ENCODE data around the gene CFAP90.
A peak's percentile ranks its signal among the peaks of the same experiment; 100 is the strongest.

The CFAP90 gene, protein sequence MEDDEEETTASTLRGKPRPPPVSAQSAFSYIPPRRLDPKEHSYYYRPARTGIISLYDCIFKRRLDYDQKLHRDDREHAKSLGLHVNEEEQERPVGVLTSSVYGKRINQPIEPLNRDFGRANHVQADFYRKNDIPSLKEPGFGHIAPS
- 0 reads per million in 2 experiments for total RNA-seq

DNA sequence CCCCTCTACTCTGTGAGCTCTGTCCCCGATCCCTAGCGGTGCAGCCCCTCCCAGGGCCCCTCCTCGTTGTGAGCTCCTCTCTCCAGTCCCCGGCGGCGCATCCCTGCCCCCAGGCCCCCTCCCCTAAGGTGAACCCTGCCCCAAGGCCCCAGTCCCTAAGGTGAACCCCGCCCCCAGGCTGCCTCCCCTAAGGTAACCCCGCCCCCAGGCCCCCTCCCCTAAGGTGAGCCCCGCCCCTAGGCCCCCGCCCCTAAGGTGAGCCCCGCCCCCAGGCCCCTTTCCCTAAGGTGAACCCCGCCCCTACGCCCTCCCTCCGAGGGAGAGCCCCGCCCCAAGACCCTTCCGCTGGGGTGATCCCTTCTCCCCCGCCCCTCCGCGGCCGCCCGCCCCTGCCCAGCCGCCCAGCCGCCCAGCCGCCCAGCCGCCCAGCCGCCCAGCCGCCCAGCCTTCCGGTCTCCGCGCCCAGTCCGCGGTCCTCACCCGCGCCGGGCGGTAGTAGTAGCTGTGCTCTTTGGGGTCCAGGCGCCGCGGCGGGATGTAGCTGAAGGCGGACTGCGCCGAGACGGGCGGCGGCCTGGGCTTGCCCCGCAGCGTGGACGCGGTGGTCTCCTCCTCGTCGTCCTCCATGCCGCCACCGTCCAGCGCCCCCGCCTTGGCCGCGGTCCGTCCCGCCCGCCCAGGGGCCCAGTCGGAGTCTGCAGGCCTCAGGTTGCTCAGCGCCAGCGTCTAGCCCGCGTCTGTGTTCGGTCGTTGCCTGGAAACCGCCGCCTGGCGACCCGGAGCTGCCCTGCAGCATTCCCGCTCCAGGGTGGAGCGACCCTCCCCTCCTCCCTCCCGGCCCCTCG, at the start of gene CFAP90:
TSS of gene CFAP90 (minus strand) at position 739 of the 845 bp plus-strand sequence. CDS start at position 627, 112 bp downstream.
- no peak for DNase-seq (ENCODE audit: low read depth)

DNA sequence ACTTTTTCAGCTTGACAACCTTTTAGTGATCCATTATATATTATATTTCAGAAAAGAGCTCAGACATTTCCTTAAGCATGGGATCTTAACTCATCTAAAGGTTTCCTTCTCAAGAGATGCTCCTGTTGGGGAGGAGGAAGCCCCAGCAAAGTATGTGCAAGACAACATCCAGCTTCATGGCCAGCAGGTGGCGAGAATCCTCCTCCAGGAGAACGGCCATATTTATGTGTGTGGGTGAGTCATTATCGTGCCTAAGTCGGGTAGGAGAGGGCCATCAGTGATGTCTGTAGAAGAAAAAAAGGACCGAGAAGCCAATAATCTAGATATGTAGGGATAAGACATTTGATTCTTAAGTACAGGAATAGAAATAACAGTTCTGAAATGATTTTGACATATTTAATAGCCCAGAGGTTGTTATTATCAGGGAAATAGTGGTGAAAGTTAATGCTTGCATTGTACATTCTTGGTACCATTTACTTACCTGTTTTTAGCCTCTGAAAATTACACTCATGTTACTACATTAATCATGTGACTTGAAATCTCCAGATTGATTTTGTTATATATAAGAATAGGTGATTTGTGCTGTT, 46.2 kb upstream of the CFAP90 start:
- no peak for DNase-seq (ENCODE audit: low read depth)

DNA sequence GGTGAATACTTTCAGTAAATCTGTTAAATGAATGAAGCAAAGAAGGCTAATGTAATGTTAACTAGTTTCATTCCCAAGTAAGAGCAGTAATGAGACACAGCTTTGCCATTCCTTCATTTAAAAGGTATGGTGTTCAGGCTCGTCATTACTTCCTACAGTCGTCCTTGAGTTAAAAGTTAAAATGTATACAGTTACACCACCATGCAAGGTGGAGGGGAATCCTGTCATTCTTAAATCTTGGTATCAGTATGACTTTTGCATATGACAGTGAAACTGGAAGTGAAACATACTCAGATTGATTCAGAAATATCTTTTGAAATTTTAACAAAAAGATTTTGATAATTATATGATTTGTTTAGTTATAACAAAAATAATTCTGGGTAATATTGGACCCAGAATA, 43.9 kb upstream of the CFAP90 start:
- no peak for DNase-seq (ENCODE audit: low read depth)

DNA sequence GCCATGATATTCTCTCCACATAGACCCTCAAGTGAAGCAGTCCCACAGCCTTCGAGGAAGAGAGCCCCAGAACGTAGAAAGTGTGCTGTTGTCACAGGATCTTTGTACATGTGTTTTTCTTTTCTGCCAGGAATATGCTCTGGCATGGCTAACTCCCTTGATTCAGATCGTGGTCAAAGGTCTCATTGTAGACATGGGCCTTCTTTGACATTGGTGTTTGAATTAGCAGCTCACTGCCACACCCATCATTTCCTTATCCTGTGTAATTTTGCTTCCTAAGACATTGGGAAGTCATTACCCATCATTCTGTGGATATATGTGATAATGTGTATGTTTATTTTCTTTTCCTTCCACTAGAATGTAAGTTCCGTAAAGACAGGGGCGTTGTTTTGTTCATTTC, 43.5 kb upstream of the CFAP90 start:
- no peak for DNase-seq (ENCODE audit: low read depth)

DNA sequence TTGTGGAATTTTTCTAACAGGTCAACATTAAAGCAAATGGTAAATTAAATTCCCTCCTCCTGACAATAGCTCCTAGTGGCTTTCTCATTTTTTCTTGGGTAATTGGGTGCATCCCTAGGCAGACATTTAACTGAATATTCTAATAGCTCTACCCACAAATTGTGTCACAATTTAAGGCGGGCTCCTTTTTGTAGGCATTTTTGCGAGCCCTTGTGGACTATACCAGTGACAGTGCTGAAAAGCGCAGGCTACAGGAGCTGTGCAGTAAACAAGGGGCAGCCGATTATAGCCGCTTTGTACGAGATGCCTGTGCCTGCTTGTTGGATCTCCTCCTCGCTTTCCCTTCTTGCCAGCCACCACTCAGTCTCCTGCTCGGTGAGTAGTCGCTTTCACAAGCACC, 38.0 kb upstream of the CFAP90 start:
- no peak for DNase-seq (ENCODE audit: low read depth)

DNA sequence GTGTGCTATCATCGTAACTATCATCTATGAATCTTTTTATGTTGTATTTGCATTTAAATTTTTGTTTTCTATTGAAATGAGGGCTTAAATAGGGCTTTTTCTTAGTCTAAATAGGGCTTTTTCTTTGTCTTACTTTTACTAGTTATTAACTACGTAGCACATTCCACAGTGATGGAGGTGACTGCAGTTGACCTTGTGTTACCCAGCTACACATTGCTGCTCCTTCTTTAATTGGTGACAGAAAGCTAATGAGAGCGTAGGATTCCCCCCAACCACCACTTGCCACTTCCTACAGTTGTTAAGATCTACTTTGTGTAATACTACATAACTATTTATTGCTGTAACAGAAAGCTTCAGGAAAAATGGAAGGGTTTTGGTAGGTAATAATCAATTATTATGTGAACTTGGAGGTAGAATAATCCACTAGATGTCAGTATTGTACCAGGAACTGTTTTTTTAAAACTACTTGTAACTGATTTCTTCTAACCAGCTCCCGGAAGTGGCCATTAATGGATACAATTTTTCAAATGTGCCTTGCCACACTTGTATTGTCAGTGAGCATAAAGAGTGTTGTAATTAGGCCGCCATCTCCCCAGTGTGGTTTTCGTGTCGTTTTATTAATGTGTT, 36.0 kb upstream of the CFAP90 start:
- DNase-seq (ENCODE audit: low read depth), result no peak

DNA sequence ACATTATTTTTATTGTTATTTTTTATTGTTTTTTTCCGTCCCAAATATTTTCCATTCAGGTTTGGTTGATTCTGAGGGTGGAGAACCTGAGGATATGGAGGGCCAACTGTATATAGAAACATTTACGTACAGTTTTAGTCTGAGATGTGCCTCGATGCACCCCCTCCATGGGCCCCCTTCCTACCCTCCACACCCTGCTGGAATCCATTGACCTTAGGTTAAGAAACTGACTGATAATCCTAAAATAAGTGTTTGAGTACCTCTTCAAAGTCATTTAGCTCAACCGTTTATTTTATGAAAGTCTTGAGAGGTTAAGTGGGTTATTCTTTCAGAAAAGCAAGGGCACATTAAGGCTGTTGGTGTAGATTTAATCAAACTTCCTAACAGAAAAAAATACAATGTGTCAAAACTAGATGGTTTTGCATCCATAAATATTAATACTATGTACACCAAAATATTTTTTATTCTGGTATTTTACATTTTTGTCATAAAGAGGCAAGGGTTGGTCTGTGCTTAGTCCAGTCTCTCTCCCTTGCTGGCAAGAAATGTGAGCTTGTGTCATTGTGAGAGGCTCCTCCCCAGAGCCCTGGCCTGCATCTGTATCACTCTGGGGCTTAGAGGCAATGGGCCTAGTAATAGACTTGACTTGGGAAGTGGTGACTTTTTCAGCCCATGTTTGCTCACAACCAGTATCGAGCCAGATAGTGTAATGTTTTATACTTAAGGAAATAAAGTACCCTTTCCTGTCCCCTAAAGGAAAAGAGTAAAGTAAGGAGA, 33.7 kb upstream of the CFAP90 start:
- DNase-seq (ENCODE audit: low read depth), result no peak

DNA sequence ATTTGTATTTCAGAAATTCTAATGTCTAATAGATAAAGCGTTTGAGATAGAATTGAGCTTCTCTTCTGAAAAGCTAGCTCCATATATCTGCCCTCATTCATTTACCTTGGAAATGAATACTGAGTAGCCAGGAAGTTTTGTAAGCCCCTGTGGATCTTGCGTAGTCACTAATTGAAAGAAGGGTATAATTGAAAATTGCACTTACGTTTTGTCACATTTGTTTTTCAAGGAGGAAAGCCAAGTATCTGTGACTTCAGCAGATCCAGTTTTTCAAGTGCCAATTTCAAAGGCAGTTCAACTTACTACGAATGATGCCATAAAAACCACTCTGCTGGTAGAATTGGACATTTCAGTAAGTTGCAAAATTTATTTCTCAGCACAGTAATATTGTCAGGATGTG, 32.0 kb upstream of the CFAP90 start:
- DNase-seq (ENCODE audit: low read depth), result no peak

DNA sequence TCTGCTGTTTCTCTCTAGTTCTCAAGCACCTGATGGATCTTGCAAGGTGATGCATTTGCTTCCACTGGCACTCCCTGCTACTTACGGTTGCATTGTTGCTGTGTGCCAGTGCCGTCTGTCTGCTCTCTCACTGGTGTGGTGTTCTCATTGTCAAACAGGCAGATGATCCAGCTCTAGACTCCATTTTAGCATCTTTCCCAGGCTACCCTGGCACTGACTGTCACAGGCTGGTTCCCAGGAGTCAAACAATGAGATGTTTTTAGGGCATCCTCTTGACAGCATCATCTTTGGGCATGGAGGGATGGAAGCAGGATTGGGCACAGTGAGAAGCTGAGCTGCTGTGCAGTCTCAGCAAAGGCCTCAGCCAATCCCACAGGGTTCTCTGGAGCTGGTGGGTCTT, 30.9 kb upstream of the CFAP90 start:
- DNase-seq (ENCODE audit: low read depth), result no peak

DNA sequence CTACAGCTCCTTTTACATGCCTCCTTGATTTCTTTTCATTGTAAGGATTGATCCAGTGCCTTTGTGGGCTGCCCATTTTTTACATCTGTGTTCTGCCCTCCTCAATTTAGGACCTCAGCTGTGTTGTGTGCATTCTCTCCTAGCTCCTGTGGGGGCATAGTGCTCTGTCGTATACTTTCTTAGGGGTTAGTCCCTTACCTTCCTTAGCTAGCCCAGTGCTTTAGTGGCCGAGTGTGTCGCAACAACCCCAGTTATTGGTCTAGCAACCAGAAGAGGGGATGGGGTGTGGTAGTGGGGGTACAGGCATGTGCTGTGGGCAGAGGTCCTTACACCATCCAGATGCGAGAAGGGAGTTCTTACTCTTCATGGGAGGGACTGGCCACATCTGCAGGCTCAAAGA, 30.2 kb upstream of the CFAP90 start:
- no peak for DNase-seq (ENCODE audit: low read depth)

DNA sequence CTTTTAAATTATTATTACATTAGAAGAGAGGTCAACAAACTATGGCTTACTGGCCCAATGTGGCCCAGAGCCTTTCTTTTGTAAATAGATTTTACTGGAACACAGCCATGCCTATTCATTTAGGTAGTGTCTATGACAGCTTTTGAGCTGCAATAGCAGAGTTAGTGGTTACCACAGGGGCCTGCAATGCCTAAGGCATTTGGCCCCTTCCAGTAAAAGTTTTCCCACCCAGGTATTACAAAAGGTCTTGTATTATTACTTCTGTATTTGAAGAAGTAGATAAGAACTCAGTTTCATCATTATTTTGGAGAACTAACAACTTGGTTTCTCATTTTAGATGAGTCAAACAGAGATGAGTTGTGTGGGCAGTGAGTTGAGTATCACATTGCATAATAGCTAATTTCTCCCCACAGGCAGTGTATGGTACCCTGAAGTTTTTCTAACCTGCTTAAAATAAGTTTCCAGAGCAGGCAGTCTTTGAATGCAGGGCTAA, 27.5 kb upstream of the CFAP90 start:
- DNase-seq (ENCODE audit: low read depth), result no peak

DNA sequence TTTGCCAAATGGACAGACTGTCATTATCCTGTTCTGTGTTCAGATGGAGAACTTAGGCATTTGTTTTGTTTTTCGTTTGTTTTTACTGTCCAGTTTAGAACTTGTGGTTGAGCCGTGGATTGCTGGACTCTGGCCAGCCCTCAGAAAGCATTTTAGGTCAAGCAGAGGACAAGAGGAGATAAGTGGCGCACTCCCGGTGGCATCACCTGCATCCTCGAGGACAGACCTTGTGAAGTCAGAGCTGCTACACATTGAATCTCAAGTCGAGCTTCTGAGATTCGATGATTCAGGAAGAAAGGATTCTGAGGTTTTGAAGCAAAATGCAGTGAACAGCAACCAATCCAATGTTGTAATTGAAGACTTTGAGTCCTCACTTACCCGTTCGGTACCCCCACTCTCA, 26.9 kb upstream of the CFAP90 start:
- DNase-seq (ENCODE audit: low read depth), result no peak

DNA sequence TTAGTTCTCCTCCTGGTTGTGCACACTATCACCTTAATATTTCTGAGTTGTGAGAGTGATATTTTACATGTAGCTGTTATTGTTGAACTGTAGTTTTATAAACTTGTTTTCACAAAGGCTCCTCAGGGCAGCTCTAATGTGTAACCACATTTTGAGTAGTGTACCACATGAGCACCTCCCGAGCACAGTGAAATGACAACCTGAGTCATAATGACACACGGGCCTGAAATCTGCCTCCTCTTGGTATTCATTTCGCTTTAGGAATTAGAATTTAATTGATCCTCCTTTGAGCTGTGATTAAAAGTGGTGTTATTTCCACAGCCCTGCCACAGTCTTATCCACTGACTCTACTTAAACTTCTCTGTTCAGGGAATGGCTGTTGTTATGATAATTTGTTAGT, 25.9 kb upstream of the CFAP90 start:
- DNase-seq (ENCODE audit: low read depth), result no peak

DNA sequence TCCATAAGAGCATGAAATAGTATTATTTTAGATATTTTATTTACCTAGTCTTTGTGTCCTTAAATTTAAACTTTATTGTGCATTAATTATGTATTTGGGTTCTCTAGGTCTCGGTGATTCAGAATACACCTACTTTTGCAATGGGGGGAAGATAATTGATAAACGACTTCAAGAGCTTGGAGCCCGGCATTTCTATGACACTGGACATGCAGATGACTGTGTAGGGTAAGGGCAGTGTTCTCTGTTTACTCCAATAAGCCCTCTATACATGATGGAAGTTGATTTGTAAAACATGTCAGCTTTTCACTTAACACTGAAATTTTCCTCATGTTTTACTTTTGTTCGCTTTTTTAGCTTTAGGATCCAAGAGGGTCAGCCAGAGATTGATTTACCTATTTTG, 24.2 kb upstream of the CFAP90 start:
- no peak for DNase-seq (ENCODE audit: low read depth)

DNA sequence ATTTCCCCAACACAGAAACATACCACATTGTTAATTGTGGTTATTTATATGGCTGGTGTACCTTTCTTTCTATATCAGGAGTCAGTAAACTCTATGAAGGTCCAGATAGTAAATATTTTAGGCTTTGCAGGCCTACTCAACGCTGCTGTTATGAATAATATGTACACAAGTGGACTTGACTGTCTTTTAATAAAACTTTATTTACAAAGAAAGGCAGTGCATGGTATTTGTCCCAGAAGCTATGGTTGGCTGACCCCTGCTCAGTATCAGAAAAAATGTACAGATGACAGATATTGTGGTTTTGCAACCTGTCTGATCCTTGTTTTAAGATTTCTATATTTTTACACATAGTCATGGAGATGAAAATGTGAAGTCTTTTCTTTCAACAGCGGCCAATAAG, 23.7 kb upstream of the CFAP90 start:
- DNase-seq (ENCODE audit: low read depth), result no peak

DNA sequence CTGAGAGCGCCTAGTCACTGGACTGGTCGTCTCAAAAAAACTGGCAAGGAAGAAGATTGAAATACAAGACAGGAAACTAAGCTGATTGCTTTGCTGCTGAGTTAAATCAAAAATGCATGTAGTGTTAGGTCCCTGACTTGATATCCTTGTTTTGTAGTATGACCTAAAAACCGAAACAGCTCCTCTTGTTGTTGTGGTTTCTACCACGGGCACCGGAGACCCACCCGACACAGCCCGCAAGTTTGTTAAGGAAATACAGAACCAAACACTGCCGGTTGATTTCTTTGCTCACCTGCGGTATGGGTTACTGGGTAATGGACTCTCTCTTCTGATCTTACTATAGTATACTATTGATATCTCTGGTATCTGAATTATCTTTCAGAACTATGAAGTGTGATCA, 22.3 kb upstream of the CFAP90 start:
- no peak for DNase-seq (ENCODE audit: low read depth)

DNA sequence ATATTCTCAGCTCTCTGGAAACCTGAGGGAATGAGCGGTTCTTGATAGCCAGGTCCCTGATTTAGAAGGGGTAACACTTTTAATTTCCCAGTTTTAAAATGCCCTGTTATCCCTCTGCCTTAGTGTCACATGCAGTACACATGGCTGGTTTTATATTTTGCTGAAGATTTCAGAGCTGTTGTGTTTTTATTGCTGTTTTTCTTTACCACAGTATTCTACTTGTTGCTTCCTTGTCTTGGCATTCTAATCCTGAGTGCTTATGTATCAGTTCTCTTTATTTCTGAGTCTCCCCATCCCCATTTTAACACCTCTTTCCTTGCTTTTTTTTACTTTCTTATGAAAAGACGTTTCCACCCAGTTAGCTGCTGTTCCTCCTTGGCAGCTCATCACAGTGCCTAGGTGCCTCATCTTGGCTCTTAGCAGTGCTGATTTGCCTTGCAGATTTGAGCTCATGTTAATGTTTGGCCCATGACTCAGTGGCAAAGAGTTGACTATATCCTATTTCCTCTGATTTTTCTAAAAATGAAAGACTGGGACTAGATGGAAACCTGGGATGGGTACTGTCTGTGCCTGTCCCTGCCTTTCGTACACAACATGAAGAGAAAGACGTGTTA, 21.7 kb upstream of the CFAP90 start:
- no peak for DNase-seq (ENCODE audit: low read depth)

DNA sequence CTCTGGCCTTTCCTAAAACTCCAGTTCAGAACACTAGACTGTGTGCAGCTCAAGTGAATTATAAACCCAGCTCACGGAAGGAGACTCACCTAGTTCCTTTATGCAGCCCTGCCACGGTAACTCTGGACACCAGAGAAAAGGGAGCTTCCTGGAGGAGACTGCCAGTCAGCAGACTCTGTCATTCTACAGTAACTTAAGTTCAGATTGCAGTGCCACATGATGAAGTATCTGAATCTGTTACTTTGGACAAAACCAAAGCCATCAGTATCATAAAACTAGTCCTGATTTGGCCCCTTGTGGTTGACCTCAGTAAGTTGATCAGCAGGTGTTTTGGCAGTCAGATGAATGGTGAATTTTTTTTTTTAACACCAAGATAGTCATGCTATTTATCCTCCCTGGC, 20.7 kb upstream of the CFAP90 start:
- no peak for DNase-seq (ENCODE audit: low read depth)

DNA sequence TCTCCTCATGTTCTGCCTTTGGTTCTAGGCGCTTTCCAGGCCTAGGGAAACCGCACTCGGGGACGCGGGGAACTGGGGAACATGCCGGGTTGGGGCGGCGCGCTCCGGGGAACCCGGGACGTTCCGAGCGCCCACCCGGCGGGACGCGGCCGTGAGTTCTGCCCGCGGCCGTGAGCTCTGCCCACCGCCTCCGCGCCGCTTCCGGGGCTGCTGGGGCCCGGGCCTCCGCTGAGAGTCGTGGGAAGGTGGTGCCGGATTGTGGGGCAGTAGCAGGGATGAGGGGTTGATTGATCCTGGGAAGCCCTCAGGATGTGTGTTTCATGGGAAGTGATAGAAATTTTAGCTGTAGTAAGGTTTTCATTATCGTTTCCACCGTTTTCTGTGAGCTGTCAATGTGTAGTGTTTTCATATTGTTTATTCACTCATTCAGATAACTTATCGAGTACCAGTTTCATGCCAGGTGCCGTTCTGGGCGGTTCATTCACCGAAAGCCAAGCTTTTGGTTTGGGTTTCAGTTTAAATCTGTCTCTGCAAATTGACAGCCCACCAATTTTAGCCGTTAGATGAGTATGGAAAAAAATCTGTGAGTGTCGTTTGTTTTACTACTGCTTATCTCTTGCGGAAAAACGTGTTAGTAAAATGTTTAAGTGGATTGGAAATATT, 18.7 kb upstream of the CFAP90 start:
- DNase-seq (ENCODE audit: low read depth), result no peak

DNA sequence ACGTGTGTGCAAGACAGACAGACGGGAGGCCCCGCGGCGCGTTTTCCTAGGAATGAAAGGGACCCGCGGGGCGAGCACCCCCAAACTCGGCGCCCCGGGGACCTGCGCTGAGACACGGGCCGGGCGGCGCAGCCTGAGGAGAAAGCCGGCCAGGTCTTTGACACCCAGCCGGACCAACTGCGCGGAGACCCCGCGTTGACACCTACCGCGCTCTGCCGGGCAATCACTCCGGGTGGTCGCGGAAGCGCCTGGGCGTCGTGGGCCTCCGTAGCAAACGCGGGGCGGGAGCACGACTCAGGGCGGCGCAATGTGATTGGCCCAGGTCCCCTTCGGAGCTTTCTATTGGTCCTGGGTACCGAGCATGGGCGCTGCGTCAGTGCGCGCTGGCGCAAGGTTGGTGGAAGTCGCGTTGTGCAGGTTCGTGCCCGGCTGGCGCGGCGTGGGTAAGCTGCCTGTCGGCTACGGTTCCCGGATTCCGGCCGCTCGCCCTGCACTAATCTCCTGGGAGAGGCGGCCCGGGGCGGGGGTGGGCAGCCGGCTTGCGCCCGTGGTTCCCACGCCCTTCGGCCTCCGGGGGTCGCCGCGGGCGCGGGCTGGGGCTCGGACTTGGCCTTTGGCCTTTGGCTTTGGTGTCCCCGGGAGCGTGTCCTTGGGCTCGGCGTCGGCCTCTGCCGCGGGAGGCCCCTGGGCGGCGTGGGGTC, 18.0 kb upstream of the CFAP90 start, which contains the start of the genes FASTKD3 and MTRR:
TSS of gene FASTKD3 (minus strand) at position 259 of the 701 bp plus-strand sequence. CDS start 948 bp downstream, outside the sequence.
TSS of gene MTRR (plus strand) at position 376 of the 701 bp plus-strand sequence. CDS start 1,647 bp downstream, outside the sequence.
- peak; percentile 85 for DNase-seq (ENCODE audit: low read depth)

All from T follicular helper cell (primary cell).